HEK293T (cell line): ENCODE measurements around the gene PLA2R1.

Experiments
- CTCF ChIA-PET: fragments of 350-600 bp; formaldehyde crosslinking; extraction: SDS; loops from one replicate; lab custom pipeline; 2021; ENCODE audit warnings: antibody characterized with exemption, inconsistent platforms; lab: Yijun Ruan, JAX
- POLR2A ChIA-PET: fragments of 350-600 bp; formaldehyde crosslinking; extraction: SDS; loops from one replicate; lab custom pipeline; 2020; ENCODE audit warnings: antibody characterized with exemption, inconsistent platforms; lab: Yijun Ruan, JAX
- DNase-seq: peaks from one replicate; pipeline ENCODE4 v3.0.0; 2012; ENCODE audit warnings: mixed read lengths; ENCODE audit errors: extremely low spot score
- ARNT ChIP-seq: fragments of 450-650 bp; IDR thresholded peaks from 2 replicates; pipeline ENCODE4 v1.6.1; 2017; ENCODE audit warnings: mild to moderate bottlenecking
- BHLHE40 ChIP-seq: fragments of 450-650 bp; IDR thresholded peaks from 2 replicates; pipeline ENCODE4 v1.6.1; 2016; ENCODE audit warnings: mild to moderate bottlenecking, moderate library complexity, borderline replicate concordance
- CTBP1 ChIP-seq: fragments of 450-650 bp; IDR thresholded peaks from 2 replicates; pipeline ENCODE4 v1.6.1; 2016; ENCODE audit warnings: borderline replicate concordance
- ELF4 ChIP-seq: fragments of 450-650 bp; IDR thresholded peaks from 2 replicates; pipeline ENCODE4 v1.6.1; 2017; ENCODE audit warnings: antibody characterized with exemption
- FOXA1 ChIP-seq: fragments of 450-650 bp; IDR thresholded peaks from 2 replicates; pipeline ENCODE4 v1.6.1; 2016; ENCODE audit warnings: mild to moderate bottlenecking
- FOXK2 ChIP-seq: fragments of 450-650 bp; IDR thresholded peaks from 2 replicates; pipeline ENCODE4 v1.6.1; 2016; ENCODE audit warnings: mild to moderate bottlenecking
- FOXM1 ChIP-seq: fragments of 450-650 bp; IDR thresholded peaks from 2 replicates; pipeline ENCODE4 v1.6.1; 2017; ENCODE audit warnings: mild to moderate bottlenecking, borderline replicate concordance
- HDGF ChIP-seq: fragments of 450-650 bp; IDR thresholded peaks from 2 replicates; pipeline ENCODE4 v1.6.1; 2017; ENCODE audit warnings: antibody characterized with exemption, borderline replicate concordance
- L3MBTL2 ChIP-seq: fragments of 450-650 bp; conservative IDR thresholded peaks from 2 replicates; pipeline ENCODE4 v1.6.1; 2016; ENCODE audit warnings: mild to moderate bottlenecking
- LEF1 ChIP-seq: fragments of 450-650 bp; IDR thresholded peaks from 2 replicates; pipeline ENCODE4 v1.6.1; 2017; ENCODE audit warnings: mild to moderate bottlenecking, borderline replicate concordance
- NFRKB ChIP-seq: fragments of 450-650 bp; IDR thresholded peaks from 2 replicates; pipeline ENCODE4 v1.6.1; 2016; ENCODE audit warnings: mild to moderate bottlenecking, moderate library complexity
- PKNOX1 ChIP-seq: fragments of 450-650 bp; IDR thresholded peaks from 2 replicates; pipeline ENCODE4 v1.6.1; 2016
- SP1 ChIP-seq: fragments of 450-650 bp; IDR thresholded peaks from 2 replicates; pipeline ENCODE4 v1.6.1; 2017
- SUZ12 ChIP-seq: fragments of 450-650 bp; IDR thresholded peaks from 2 replicates; pipeline ENCODE4 v1.6.1; 2016; ENCODE audit warnings: mild to moderate bottlenecking
- TARDBP ChIP-seq: fragments of 450-650 bp; IDR thresholded peaks from 2 replicates; pipeline ENCODE4 v1.6.1; 2016
- ZNF384 ChIP-seq: fragments of 450-650 bp; IDR thresholded peaks from 2 replicates; pipeline ENCODE4 v1.6.1; 2016

The PLA2R1 gene

DNA sequence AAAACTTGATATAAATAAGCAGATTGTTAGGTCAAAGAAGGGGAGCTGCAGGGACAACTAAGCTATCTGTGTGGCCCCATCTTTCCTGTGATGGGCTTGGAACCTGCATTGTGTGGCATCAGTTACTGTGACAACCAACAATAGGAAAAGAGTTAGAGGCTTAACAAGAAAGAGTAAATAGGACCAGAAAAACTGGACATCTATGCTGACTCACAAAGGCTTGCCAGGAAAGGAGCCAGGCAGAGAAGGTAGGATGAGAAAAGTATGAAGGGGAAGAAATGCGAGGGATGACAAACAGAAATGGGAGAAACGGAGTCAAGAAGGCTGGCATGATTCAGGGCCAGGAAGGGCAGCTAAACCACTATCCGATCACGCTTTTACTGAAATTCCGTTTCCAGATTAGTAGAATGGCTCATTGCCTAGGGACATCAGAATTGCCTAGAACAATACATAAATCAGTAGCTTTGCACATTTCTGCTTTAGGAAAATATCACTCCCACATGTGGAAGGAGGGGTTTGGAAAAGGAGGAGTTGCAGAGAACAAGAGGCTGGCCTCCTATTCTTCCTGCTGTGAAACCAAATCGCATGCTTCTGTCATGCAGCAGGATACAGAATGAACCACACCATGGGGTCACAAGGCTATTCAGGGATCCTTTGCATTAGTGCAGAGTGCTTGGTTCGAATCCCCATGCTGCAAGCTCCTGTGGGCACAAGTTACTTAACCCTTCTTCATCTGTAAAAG is 7.3 kb downstream of the PLA2R1 start:
- TF ChIP-seq NFRKB (no peak), L3MBTL2 (no peak), ARNT (no peak), ZNF384 (no peak), FOXA1 (no peak), FOXM1 (no peak), ELF4 (no peak), FOXK2 (no peak)
- DNase-seq = no peak
- ChIA-PET CTCF (interaction anchor here (0.6 kb wide), 1 partner anchor 1209 kb away, joined by 3 read pairs; no protein-coding TSS in a partner anchor), POLR2A (no interaction called here)

DNA sequence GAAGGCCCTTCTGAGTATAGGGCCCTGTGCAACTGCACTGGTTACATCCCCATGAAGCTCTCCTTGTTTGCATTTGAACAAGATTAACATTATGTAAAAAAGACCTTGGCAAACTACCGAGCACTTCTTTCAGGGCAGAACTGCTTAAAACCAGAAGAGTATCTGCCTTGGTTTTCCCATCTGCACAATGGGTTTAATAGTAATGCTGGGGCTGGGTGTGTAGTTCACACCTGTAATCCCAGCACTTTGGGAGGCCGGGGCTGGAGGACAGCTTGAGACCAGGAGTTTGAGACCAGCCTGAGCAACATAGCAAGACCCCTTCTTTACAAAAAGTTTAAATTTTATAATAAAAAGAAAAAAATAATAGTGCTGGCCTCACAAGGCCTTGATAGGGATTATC is 8.5 kb downstream of the PLA2R1 start:
- CTCF ChIA-PET = interaction anchor here (0.5 to 0.7 kb wide), 2 partner anchors 25 to 1010 kb away, joined by 3 read pairs; no protein-coding TSS in a partner anchor
- POLR2A ChIA-PET = interaction anchor here (0.8 kb wide), 1 partner anchor 1252 kb away, joined by 3 read pairs; no protein-coding TSS in a partner anchor

DNA sequence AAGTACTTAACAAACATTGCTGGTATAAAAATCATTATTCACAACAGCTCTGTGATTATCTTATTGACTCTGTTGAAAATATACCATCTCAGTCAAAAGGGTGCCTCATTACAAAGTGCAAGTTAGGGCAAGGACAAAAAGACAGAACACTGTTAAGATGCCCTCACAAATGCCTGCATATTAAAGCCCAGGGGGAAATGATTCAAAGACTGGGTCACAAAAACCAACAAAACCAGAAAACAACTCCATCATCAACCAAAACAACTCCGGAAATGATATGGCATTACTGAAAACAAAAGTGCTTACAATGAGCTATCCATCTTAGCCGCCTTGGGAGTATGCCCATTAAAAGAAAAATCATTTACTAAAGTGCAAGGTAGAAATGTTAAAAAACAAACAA is 9.9 kb downstream of the PLA2R1 start:
- POLR2A ChIA-PET = no interaction called here
- CTCF ChIA-PET = no interaction called here
- DNase-seq = no peak

More for the DNA sequence above, 8.5 kb downstream of the PLA2R1 start:
- DNase-seq = no peak
- no peak for TF ChIP-seq SP1
- TF ChIP-seq NFRKB = no peak
- TF ChIP-seq LEF1 = no peak
- no peak for TF ChIP-seq PKNOX1
- no peak for TF ChIP-seq ELF4
- TF ChIP-seq L3MBTL2 = no peak
- no peak for TF ChIP-seq ARNT
- no peak for TF ChIP-seq TARDBP
- no peak for TF ChIP-seq CTBP1
- TF ChIP-seq FOXM1 = no peak
- TF ChIP-seq FOXA1 = no peak
- no peak for TF ChIP-seq SUZ12
- no peak for TF ChIP-seq FOXK2
- TF ChIP-seq BHLHE40 = no peak
- TF ChIP-seq ZNF384 = no peak
- TF ChIP-seq HDGF = no peak

GRCh38 chr2:160051371-160051800 is 11.0 kb downstream of the PLA2R1 start:
- POLR2A ChIA-PET = no interaction called here
- no peak for DNase-seq
- CTCF ChIA-PET = no interaction called here
- TF ChIP-seq CTBP1 = no peak

More for the DNA sequence above, 9.9 kb downstream of the PLA2R1 start:
- TF ChIP-seq FOXA1 (no peak), ELF4 (no peak), PKNOX1 (no peak), FOXK2 (no peak), FOXM1 (no peak), NFRKB (no peak), L3MBTL2 (no peak)

- ChIA-PET CTCF (no interaction called here), POLR2A (no interaction called here)
- no peak for DNase-seq
- TF ChIP-seq PKNOX1 (no peak), CTBP1 (no peak), SUZ12 (no peak), FOXK2 (no peak), HDGF (no peak)
Measured at GRCh38 chr2:160050147-160050546, 12.3 kb downstream of the PLA2R1 start.

DNA sequence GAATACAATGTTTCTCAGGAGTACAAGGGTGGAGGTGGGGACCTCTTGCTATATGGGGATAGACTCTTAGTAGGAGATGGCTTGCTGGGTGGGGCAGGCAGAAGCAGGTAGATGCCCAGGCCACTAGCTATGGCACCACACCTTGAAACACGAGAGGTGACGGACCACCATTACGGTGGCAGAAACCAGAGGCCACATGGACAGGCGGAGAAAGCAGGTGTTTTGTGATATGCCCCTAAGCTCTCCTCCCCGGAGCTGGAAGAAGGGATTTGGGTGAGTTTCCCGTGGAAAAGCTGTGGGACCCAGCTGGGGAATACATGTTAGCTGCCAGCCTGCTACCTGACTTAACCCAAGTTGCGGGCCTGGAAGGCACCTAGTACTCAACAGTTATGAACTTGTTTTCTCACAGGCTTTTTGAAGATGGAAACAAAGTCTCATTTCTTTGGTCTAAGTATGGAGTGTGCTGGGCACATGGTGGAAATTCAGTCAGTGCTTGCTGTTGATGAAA is 16.7 kb downstream of the PLA2R1 start:
- DNase-seq = no peak
- ChIA-PET POLR2A (no interaction called here), CTCF (no interaction called here)
- TF ChIP-seq BHLHE40 (no peak), TARDBP (no peak), FOXK2 (no peak), CTBP1 (no peak)

DNA sequence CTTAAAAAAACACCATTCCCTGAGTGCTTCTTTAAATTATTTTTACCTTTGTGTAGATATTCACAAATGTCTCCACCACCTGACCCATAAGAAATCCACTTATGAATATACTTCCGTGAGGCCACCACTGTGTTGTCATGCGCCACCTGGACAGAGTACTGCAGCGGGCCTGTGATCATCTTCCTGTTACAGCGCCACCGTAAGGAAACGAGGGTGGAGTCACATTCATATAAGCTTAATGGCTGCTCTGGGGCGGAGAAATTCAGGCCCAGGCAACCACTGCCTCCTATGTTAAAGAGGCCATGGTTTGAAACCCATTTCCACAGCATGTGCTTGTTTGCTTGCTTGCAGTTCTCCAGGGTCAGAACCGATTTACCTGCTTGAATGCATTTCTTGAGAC is 17.7 kb downstream of the PLA2R1 start:
- TF ChIP-seq TARDBP = no peak
- TF ChIP-seq SP1 = no peak
- TF ChIP-seq NFRKB = no peak
- TF ChIP-seq L3MBTL2 = no peak
- no peak for TF ChIP-seq PKNOX1
- TF ChIP-seq FOXA1 = no peak
- no peak for TF ChIP-seq HDGF
- TF ChIP-seq LEF1 = no peak
- TF ChIP-seq ELF4 = no peak
- TF ChIP-seq FOXM1 = no peak
- TF ChIP-seq SUZ12 = no peak
- no peak for TF ChIP-seq FOXK2
- no peak for TF ChIP-seq CTBP1
- no peak for TF ChIP-seq BHLHE40
- TF ChIP-seq ARNT = no peak
- TF ChIP-seq ZNF384 = no peak
- ChIA-PET POLR2A (no interaction called here), CTCF (no interaction called here)
- no peak for DNase-seq
